ENCODE measurements around the gene RGS4. TPM values are rescaled to one million over a fixed set of nuclear protein-coding genes. Genes with fewer than 3 reads are reported as not detected.

RGS4 gene
- polyA plus RNA-seq, 1 donor (not counting 4 experiments of a cell fraction or from before 2014, with no cell fraction given) = 0.90 TPM

DNA sequence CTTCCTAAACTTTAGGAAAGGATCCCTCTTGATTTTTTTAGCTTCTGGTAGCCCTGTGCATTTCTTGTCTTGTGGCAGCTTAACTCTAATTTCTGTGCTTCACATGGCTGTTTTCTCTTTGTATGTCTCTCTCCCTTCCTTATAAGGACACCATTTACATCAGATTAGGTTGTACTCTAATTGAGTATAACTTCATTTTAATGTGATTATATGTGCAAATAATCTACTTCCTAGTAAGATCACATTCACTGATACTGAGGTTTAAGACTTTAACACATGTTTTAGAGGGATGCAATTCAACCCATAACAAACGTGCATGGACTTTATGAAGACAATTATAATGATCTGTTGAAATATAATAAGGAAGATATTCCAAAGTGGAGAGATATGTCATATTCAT, 46.7 kb downstream of the RGS4 start:
- dilution Hi-C loops (cut with MboI; ENCODE audit: extremely low pct_ligation_motif_present, low sequenced_read_pairs) = no loop called here

DNA sequence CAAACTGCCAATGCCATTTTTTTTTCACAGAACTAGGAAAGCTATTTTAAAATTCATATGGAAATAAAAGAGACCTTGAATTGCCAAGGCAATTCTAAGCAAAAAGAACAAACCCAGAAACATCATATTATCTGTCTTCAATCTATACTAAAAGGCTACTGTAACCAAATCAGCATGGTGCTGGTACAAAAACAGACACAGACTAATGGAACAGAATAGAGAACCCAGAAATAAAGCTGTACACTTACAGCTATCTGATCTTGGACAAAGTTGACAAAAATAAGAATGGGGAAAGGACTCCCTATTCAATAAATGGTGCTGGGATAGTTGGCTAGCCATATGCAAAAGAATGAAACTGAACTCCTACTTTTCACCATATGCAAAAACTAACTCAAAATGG, 50.5 kb downstream of the RGS4 start:
- Histone ChIP-seq H3K36me3 (ENCODE audit: control insufficient read depth in 2 of 2, extremely low read depth in 1 of 2, insufficient read depth in 2 of 2, low read length in 2 of 2) (no peaks in the 10 kb centered on the region), H3K9ac (ENCODE audit: control insufficient read depth, extremely low read depth, insufficient read depth, low read length) (no peak overlapping the region), H3K9me3 (ENCODE audit: control insufficient read depth, low read depth, low read length) (no peaks in the 10 kb centered on the region), H3K27me3 (ENCODE audit: control insufficient read depth, extremely low read depth, insufficient read depth, low read length) (no peaks in the 10 kb centered on the region), H3K27ac (ENCODE audit: control insufficient read depth, insufficient read depth, low read length) (no peak overlapping the region), H3K4me2 (ENCODE audit: control insufficient read depth, extremely low read depth, insufficient read depth, low read depth, low read length) (no peak overlapping the region), H3K9me1 (ENCODE audit: control insufficient read depth, extremely low read depth, insufficient read depth, low read length) (no peaks in the 10 kb centered on the region), H4K20me1 (ENCODE audit: control insufficient read depth, extremely low read depth, insufficient read depth, low read length) (no peaks in the 10 kb centered on the region), H3K4me3 (ENCODE audit: control insufficient read depth in 2 of 3, extremely low read depth in 1 of 3, insufficient read depth in 2 of 3, low read depth in 1 of 3, low read length in 3 of 3) (no peak overlapping the region), H2AFZ (ENCODE audit: control insufficient read depth, low read length) (no peak overlapping the region), H3K4me1 (ENCODE audit: control insufficient read depth, extremely low read depth, insufficient read depth, low read length) (no peaks in the 10 kb centered on the region), H3K79me2 (ENCODE audit: control insufficient read depth, insufficient read depth, low read length) (no peaks in the 10 kb centered on the region)
- FAIRE-seq (no peak), DNase-seq (ENCODE audit: low read depth, low spot score) (no peak)
- dilution Hi-C loops (cut with MboI; ENCODE audit: extremely low pct_ligation_motif_present, low sequenced_read_pairs) = no loop called here
- TF ChIP-seq EZH2 (IDR thresholded peaks at IDR 0.05; ENCODE audit: low read length) = no peak
- TF ChIP-seq, protein P1, sequence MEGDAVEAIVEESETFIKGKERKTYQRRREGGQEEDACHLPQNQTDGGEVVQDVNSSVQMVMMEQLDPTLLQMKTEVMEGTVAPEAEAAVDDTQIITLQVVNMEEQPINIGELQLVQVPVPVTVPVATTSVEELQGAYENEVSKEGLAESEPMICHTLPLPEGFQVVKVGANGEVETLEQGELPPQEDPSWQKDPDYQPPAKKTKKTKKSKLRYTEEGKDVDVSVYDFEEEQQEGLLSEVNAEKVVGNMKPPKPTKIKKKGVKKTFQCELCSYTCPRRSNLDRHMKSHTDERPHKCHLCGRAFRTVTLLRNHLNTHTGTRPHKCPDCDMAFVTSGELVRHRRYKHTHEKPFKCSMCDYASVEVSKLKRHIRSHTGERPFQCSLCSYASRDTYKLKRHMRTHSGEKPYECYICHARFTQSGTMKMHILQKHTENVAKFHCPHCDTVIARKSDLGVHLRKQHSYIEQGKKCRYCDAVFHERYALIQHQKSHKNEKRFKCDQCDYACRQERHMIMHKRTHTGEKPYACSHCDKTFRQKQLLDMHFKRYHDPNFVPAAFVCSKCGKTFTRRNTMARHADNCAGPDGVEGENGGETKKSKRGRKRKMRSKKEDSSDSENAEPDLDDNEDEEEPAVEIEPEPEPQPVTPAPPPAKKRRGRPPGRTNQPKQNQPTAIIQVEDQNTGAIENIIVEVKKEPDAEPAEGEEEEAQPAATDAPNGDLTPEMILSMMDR (optimal IDR thresholded peaks at IDR 0.05 in 1 of 3, IDR thresholded peaks at IDR 0.05 in 1 of 3, conservative IDR thresholded peaks at IDR 0.05 in 1 of 3; ENCODE audit: extremely low read depth in 1 of 3, insufficient read depth in 2 of 3, low read length in 3 of 3) = no peak

More for the DNA sequence above, 46.7 kb downstream of the RGS4 start:
- DNase-seq (ENCODE audit: low read depth, low spot score) = no peak
- H3K27me3 ChIP-seq (ENCODE audit: control insufficient read depth, extremely low read depth, insufficient read depth, low read length) = no peaks in the 10 kb centered on the region
- H2AFZ ChIP-seq (ENCODE audit: control insufficient read depth, low read length) = no peak overlapping the region
- H3K4me2 ChIP-seq (ENCODE audit: control insufficient read depth, extremely low read depth, insufficient read depth, low read depth, low read length) = no peak overlapping the region
- no peak overlapping the region for H3K9ac ChIP-seq (ENCODE audit: control insufficient read depth, extremely low read depth, insufficient read depth, low read length)
- H3K9me3 ChIP-seq (ENCODE audit: control insufficient read depth, low read depth, low read length) = no peaks in the 10 kb centered on the region
- H3K36me3 ChIP-seq (ENCODE audit: control insufficient read depth in 2 of 2, extremely low read depth in 1 of 2, insufficient read depth in 2 of 2, low read length in 2 of 2) = no peaks in the 10 kb centered on the region
- TF ChIP-seq, protein P1 (optimal IDR thresholded peaks at IDR 0.05 in 1 of 3, IDR thresholded peaks at IDR 0.05 in 1 of 3, conservative IDR thresholded peaks at IDR 0.05 in 1 of 3; ENCODE audit: extremely low read depth in 1 of 3, insufficient read depth in 2 of 3, low read length in 3 of 3) = no peak
- no peak for TF ChIP-seq EZH2 (IDR thresholded peaks at IDR 0.05; ENCODE audit: low read length)
- H3K27ac ChIP-seq (ENCODE audit: control insufficient read depth, insufficient read depth, low read length) = no peak overlapping the region
- no peaks in the 10 kb centered on the region for H4K20me1 ChIP-seq (ENCODE audit: control insufficient read depth, extremely low read depth, insufficient read depth, low read length)
- no peak overlapping the region for H3K4me3 ChIP-seq (ENCODE audit: control insufficient read depth in 2 of 3, extremely low read depth in 1 of 3, insufficient read depth in 2 of 3, low read depth in 1 of 3, low read length in 3 of 3)
- H3K4me1 ChIP-seq (ENCODE audit: control insufficient read depth, extremely low read depth, insufficient read depth, low read length) = no peaks in the 10 kb centered on the region
- no peaks in the 10 kb centered on the region for H3K9me1 ChIP-seq (ENCODE audit: control insufficient read depth, extremely low read depth, insufficient read depth, low read length)
- no peaks in the 10 kb centered on the region for H3K79me2 ChIP-seq (ENCODE audit: control insufficient read depth, insufficient read depth, low read length)
- FAIRE-seq = no peak

Data from keratinocyte (primary cell).